HuH-7 (cell line): Measurements from ENCODE around the gene LDB2.

Experiments used
- DNase-seq: peaks from one replicate; pipeline ENCODE4 v3.0.0; 2011; ENCODE audit warnings: low spot score

LDB2 gene

DNA sequence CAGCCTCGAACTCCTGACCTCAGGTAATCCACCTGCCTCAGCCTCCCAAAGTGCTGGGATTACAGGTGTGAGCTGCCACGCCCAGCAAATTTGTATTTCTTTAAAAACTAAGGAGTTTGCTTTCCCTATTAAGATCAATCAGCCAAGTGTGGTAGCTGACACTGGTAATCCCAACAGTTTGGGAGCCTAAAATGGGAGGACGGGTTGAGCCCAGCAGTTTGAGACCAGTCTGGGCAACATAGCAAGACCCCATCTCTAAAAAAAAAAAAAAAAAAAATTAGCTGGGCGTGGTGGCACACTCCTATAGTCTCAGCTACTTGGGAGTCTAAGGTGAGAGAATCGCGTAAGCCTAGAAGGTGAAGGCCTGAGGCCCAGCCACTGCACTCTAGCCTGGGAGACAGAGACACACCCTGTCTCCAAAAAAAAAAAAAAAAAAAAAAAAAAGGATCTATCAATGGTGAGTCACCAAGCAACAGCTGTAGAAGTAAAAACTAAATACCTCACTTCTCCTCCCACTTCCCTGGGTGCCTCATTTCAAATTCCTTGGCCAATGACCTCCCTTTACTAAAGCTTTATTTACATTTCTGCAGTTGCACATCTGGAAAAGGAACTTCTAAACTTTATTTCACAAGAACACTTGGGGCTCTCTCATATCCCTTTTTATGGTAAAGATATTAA, 54.5 kb downstream of the LDB2 start:
- no peak for DNase-seq

DNA sequence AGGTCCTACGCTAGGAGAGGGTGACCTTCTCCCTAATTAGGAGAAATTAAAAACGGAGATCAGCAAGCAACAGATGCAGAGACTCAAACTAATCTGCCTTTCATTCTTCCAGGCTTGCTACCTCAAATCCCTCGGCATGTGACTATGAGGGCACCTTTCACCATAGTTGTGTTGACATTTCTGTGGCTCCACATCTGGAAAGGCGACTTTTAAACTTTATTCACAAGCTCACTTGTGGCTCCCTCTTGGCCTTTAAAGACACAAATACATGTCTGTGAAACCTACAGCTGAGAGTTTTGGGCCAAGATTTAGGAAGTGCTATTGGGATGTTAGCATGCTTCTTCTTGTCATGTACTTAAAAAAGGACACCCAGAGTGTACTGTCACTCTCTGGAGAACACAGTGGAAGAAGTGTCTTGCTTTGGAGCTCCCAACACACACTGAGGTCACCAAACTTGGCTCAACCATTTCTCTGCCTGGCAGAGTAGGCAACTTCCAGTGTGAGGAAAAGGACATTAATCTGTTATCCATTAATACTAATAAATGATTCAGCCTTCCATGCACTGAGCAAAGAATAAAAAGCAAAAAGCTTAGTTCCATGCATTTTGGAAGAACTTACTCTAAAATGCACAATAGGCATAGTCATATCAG, 60.1 kb downstream of the LDB2 start:
- no peak for DNase-seq

DNA sequence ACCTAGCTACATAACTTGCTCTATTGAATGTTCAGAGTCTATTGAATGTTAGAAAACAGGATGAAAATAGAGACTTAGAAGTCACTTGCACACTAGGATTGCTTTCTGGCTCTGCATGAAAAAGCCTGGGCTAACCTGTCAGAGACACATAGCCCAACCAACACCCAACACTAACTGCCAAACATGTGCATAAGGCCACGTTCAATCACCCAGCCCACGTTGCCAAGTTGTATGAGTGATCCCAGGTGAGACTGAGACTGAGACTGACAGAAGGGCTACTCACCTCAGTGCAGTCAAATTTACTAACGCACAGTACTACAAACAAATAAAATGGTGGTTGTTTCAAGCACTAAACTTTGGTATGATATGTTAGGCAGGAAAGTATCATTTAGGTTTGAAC, 61.0 kb downstream of the LDB2 start:
- no peak for DNase-seq

DNA sequence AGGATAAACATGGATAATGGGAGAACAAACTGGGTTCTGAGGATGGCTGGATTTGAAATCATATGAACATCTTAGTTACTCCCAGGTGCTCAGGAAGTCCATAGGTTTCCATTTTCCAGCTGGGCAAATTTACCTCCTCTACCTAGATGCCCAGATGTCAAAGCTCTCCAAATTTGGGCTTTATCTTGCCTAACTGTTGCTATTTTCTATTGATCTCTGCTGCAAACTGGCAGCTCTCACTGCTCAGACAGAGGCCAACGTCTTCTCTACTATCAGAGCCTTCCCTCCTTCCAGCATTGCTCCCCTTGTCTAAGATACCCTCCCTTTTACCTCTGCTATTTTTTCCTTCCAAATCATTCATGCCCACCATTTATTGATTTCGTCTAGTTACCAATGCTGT, 62.1 kb downstream of the LDB2 start:
- no peak for DNase-seq

DNA sequence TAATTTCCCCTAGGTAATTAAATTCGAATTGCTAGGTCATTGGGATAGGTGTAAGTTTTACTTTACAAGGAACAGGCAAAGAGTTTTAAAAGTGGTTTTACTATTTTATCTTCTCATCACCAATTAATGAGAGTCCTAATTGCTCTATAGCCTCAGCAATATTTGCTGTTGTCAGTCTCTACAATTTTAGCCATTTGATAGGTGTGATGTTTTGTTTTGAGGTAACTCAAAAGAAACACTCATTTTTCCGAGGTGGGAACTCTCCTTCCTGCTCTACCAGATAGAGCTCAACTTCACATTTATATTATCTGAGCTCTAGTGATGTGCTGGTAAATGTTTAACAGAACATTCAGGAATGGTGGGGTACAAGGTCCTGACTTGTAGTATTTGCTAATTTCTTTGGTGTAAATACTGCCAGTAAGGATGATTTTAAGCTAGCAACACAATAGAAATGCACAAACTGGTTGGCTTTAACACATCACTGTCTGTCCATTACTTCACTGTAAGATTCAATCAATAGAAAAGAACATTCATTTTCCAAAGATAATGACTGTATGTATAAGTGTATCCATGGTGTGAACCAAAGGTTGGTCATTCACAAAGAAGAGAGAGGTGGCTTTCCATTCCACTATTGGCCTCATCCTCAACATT, 62.7 kb downstream of the LDB2 start:
- peak; percentile 26 for DNase-seq

DNA sequence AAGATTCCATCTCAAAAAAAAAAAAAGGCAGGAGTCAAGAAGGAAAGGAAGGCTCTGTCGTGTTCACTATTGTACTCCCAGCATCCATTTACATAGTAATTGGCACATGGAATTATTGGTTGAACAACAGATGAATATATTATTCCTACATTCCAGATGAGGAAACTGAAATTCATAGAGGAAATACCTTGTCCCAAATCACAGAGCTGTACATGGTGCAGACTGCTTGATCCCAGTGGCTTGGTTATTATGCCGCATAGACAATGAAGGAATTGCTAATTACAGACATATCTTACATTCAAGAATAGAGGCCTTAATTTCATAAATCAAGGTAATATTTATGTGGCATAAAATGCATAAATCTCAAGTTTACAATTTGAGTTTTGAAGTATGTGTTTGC, 63.6 kb downstream of the LDB2 start:
- DNase-seq, result no peak

DNA sequence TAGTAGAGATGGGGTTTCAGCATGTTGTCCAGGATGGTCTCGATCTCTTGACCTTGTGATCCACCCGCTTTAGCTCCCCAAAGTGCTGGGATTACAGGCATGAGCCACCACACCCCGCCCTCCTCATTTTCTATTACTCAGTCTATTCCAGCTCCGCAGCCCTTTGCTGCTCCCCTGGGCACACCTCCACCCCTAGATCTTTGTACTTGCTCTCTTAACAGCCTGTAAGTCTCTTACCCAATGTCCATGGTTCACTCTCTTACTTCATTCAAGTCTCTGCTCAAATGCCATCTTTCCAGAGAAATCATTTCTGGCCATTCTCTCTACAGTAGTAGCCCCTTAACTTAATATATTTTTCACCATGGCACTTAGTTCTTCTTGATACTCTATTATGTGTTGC, 64.7 kb downstream of the LDB2 start:
- no peak for DNase-seq

DNA sequence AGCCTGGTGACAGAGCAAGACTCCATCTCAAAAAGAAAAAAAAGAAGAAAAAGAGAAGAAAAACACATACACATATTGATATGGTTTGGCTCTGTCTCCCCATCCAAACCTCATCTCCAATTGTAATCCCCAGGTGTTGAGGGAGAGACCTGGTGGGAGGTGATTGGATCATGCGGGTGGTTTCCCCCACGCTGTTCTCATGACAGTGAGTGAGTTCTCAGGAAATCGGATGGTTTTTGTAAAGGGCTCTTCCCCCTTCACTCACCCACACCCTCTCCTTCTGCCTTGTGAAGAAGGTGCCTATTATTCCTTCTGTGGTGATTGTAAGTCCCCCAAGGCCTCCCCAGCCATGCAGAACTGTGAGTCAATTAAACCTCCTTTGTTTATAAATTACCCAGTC, 68.4 kb downstream of the LDB2 start:
- DNase-seq, result no peak

DNA sequence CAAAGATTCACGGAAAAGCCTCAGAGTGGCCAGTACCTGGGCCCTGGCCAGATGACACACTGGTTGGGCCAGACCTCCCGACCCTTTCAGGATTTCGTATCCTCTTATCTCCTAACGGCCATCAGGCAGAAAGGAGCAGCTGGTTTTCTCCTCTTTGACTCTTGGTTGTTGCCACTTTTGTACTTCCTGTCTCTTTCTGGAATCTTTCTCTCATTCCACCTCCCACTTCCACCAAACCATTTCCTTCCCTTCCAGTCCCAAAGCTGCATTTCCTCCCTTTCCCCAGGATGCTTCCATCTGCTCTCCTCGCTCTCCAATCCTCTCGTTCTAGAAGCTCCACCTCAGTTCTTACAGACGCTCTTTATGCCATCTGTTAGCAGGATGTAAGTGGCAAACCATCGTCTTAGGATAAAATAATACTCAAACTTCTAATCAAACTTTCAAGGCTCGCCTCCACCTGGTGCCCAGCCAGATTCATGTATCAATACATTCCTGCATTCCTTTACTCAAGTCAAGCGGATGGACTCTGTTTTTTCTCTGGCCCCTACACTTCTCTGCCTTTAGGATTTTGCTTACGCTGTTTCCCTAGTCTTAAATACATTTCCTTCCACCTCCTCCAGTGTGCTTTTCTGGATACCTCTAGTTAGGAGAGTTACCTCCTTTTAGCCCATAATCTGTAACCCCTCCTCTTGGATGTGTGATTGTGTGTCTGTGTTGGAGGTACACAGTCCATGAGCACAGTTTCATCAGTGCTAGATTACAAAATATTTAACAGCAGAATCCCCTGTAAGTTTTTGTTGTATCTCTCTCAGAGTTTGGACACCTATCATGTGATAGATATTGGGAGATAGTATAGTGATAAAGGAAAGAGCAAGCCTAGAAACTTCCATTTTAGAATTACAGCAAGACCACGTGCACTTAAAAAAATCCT, 70.4 kb downstream of the LDB2 start:
- DNase-seq, result no peak

DNA sequence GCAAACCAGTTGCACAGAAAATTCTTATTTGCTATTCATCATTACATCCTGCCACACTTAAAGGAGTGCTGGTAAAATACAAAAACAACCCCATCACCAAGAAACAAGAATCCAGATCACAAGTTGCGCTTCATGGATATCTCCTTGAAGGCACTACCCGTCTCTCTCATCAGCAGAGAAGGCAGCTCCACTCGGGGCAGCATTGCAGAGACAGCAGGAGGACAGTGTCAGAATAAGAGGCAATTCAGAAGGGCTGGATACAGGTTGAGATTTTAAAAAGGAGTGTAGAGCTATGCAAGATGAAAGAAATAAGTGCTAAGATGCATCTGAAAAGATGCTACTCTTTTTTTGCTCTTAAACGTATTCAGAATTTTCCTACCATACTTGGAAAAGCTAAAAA, 71.4 kb downstream of the LDB2 start:
- no peak for DNase-seq

DNA sequence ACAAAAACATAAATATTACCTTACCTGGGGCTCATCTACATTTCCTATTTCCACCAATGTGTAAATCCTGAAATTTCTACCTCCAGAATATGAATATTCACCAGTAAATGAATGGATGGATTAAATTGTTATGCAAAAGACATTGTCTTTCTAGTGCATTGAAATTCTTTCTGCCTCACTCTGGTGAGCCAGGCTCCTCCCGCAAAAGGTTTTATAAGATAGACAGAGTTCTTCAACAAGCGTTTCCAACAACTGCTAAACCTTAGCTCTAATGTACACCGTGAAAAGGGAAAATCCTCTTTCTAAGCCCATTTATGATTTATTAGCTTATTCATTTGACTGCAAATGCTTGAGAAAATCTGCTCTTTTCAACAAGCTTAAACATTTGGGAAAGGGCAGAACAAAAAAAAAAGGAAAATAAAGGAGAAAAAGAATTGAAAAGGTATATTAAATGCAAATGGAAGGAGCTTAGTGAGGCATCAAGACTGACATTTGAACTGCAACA, 72.0 kb downstream of the LDB2 start:
- DNase-seq, result no peak

DNA sequence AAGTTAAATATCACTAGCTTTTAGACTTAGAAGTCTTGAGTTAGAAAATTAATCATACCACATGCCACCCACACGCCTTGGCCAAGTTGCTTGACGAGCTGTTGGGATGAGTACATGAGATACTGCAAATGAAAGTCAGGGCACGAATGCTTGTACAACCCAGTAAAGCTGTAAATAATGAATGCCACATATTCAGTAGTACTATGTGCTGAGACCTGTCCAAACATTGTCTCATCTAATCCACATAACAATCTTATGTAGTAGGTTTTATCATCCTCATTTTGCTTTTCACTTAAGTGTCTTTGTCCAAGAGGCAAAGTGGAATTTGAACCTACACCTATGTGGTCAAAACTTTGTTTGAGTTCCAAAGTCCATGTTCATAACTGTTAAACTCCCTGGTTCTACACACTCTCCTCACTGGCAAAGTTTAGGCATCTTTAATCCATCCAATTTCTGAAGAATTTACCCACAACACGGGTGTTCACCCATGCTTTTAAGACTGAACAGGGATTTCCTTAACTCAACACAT, 74.1 kb downstream of the LDB2 start:
- peak; percentile 15 for DNase-seq

DNA sequence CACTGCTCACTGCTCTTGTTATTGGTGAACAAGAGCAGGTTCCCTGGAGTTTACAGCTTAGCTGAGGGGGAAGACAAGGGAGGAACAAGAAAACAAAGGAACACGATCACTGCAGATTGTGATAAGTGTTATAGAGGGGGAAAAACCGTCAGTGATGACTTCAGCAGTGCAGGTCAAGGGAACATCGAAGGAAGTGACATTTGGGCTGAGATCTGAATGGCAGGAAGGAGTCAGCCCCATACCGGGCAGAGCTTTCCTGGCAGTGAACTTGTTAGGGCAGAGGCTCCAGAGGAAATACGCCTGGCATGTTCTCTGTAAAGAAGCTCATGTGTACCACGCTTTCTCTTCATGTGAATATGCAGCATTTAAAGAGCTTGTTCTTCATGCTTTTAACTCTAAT, 78.1 kb downstream of the LDB2 start:
- no peak for DNase-seq

DNA sequence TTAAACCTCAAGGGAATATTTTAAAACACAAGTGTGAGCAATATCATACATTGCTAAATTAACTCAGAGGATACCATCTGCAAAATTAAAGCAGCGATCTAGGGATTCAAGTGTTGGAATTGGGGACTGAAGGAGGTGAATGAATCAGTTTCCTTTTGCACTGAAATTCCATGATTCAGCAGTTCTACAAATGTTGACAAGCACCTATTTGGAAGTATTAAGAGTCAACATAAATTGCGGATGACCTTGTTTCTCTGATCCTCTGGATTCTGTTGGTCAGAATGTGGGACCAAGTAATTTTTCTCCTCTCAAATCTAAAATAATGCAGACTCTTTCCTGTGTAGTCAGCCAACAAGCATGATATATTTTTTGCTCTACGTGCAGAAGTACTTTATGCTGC, 78.8 kb downstream of the LDB2 start:
- no peak for DNase-seq

DNA sequence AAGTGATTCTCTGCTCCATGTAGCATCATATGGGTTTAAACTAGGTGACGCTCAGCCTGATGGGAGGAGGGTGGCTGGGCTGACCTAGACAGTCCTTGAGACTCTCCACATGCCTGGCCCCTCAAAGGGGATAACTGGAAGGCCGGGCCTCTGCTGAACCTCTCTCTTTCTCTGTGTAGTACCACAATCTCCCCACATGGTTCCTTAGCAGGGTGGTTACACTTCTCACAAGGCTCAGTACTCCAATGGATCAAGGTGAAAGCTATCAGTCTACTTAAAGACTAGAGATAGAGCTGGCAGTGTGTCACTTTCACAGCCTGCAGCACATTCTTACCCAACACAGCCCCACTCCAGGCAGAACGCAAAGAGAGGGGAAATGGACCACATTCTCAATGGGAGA, 80.4 kb downstream of the LDB2 start:
- no peak for DNase-seq

DNA sequence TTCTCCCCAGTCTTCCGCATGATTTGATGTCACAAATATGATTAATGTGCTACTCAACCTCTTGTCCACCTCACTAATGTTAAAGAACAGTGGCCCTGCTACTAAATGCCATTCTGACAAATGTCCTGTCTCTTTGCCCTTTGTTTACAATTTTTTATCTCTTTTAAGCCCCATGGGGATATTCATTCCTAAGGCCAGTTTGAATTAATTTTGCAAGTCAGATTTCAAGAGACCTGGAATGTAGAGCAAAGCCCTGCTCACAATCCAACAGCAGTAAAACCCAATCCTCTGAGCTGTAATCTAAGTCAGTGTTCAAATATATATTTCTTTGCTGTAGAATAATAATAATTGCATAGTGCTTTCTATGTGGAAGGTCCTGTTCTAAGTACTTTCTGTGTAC, 81.2 kb downstream of the LDB2 start:
- no peak for DNase-seq

DNA sequence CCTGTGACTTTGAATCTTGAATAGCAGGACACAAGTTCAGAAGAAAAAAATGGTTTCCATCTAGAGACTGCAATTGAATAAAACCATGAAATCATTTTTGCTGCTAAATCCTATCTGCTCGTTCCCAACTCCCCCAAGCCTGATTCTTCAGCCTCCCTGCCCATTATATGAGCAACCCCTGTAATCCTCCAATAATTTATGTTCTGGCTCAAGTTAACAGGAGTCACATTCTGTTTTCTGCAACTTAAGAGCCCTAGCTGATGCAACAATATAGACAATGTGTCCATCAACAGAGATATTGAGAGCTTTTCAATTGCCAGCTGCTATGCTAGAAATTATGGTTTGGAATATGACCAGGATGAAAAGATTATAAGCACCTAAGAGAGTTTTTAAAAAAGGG, 84.1 kb downstream of the LDB2 start:
- DNase-seq, result no peak

DNA sequence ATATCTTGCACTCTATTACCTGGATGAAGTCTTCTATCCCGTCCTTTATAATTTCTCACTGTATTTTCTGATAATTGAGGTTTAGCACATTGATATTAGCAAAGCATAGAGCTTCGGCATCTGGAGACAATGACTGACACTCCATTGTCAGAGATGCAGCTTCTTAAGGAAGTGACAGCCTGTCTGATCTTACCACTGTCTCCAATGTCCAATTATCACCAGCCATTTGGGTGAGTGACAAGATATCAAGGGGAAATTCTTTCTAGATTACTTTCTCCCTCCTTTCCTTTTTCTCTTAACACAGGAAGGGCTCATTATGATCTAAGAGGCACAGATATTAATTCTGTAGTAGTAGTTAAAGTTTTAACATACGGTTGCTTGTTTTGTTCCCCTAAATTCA, 86.4 kb downstream of the LDB2 start:
- DNase-seq, result no peak

DNA sequence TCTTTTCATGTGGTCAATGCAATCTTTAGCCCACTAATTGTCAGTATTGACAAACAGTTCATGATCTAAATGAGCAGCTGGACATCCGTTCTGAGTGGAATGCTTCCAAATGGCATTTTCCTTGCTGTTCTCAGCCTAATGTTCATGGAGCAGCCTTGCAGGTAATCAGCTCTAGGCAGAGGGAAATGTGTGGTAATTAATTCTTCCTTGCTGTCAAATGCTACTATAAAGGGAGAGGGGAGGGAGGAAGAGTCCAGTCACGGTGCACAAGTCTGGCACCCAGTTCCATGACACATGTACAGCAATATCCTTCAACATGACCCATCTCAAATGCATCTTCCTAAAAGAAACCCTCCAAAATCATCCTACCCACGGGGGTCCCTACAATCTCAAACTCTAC, 88.5 kb downstream of the LDB2 start:
- DNase-seq, result no peak

DNA sequence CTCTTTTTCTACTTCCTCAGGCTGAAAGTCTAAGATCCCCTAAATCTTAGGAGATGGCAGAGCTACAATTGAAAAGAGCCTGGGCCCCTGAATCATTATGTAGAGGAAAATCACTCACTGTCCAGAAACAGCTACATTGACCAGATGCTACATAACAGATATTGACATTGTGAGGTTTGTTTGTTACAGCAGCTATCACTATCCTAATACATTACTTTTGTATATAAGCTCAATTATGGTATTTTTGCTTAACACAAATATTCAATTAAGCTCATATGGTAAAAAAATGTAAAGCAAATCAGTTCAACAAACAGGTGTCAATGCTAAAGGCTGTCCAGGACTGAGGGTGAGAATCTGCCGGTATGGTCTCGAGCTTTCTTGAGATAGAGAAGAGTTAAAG, 89.4 kb downstream of the LDB2 start:
- no peak for DNase-seq

DNA sequence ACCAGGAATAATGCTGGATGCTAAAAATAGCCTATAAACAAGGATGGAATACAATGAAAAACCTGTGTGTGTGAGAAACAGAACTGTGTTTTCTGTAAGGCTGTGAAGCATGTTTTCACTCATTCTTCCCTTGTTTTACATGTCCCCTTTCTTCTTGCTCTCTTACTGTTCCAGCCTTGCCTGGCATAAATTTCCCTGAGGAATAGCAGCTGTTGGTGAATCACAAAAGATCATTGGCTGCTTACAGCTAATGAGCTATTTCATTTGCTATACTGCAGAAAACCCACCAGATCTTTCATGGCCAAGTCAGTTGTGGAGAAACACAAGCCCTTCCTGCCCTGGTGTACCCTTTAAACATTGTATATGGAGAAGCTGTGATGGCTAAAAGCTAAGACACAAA, 91.1 kb downstream of the LDB2 start:
- no peak for DNase-seq

DNA sequence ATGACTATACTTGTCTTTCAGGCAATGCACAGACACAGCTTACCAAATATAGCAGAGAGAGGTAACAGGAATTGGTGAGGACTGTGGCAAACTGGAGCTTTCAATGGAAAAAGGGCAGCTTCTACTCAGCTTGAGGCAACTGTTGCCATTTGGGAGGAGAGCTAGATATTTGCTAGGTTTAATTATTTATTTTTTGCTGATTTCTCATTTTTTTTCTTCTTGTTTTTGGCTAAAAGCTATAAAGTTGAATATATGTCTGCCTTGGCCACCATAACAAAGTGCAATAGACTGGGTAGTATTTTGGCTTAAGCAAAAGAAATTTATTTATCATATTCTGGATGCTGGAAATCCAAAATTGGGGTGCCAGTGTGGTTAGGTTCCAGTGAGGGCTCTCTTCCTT, 93.9 kb downstream of the LDB2 start:
- no peak for DNase-seq
